ENCODE measurements around the gene ZSCAN4. TPM values are rescaled to one million over a fixed set of nuclear protein-coding genes. Genes with fewer than 3 reads are reported as not detected.

Gene ZSCAN4
- total RNA-seq, 4 donors from 2014 or later, result 0.39 to 0.71 TPM; not detected in 2

GRCh38 chr19:57686727-57687126 lies 18.0 kb downstream of the ZSCAN4 start:
- 96 to 98% methylated on average over 3 of the region's 3 CpGs for WGBS, 2 donors
- intact Hi-C loops (cut with DNase I; ENCODE audit: low total_unique reads), result no loop called here
- no peak overlapping the region for H3K4me3 ChIP-seq (ENCODE audit: low read depth, poor library complexity, severe bottlenecking)
- no peak for DNase-seq (ENCODE audit: low spot score in 2 of 2)
- TF ChIP-seq CTCF (IDR thresholded peaks at IDR 0.05), result no peak
- TF ChIP-seq POLR2A (IDR thresholded peaks at IDR 0.05), result no peak

GRCh38 chr19:57687363-57688010 lies 18.8 kb downstream of the ZSCAN4 start:
- H3K4me3 ChIP-seq (ENCODE audit: low read depth, poor library complexity, severe bottlenecking), result no peak overlapping the region
- DNase-seq (ENCODE audit: low spot score in 2 of 2), result no peak
- intact Hi-C loops (cut with DNase I; ENCODE audit: low total_unique reads), result no loop called here
- TF ChIP-seq CTCF (IDR thresholded peaks at IDR 0.05) (no peak), POLR2A (IDR thresholded peaks at IDR 0.05) (no peak)
- WGBS, 2 donors, result 90 to 95% methylated on average over 12 of the region's 12 CpGs

- 98% methylated on average over 6 of the region's 6 CpGs for WGBS, 2 donors
- intact Hi-C loops (cut with DNase I; ENCODE audit: low total_unique reads), result no loop called here
Observed at GRCh38 chr19:57688011-57688763, 19.5 kb downstream of the ZSCAN4 start.

GRCh38 chr19:57689750-57690149 lies 21.0 kb downstream of the ZSCAN4 start:
- no peak for DNase-seq (ENCODE audit: low spot score in 2 of 2)
- intact Hi-C loops (cut with DNase I; ENCODE audit: low total_unique reads), result no loop called here
- TF ChIP-seq POLR2A (IDR thresholded peaks at IDR 0.05) (no peak), CTCF (IDR thresholded peaks at IDR 0.05) (no peak)
- 86 to 94% methylated on average over 3 of the region's 3 CpGs for WGBS, 2 donors
- H3K4me3 ChIP-seq (ENCODE audit: low read depth, poor library complexity, severe bottlenecking), result no peak overlapping the region

More at GRCh38 chr19:57688011-57688763, 19.5 kb downstream of the ZSCAN4 start:
- TF ChIP-seq CTCF (IDR thresholded peaks at IDR 0.05) (no peak), POLR2A (IDR thresholded peaks at IDR 0.05) (no peak)
- H3K4me3 ChIP-seq (ENCODE audit: low read depth, poor library complexity, severe bottlenecking), result no peak overlapping the region
- no peak for DNase-seq (ENCODE audit: low spot score in 2 of 2)

- DNase-seq (ENCODE audit: low spot score in 2 of 2), result no peak
Observed at GRCh38 chr19:57701625-57702024, 32.9 kb downstream of the ZSCAN4 start.

More at GRCh38 chr19:57701625-57702024, 32.9 kb downstream of the ZSCAN4 start:
- H3K4me3 ChIP-seq (ENCODE audit: low read depth, poor library complexity, severe bottlenecking), result no peak overlapping the region
- intact Hi-C loops (cut with DNase I; ENCODE audit: low total_unique reads), result no loop called here
- TF ChIP-seq POLR2A (IDR thresholded peaks at IDR 0.05), result no peak
- TF ChIP-seq CTCF (IDR thresholded peaks at IDR 0.05), result no peak
- 94 to 96% methylated on average over 6 of the region's 6 CpGs for WGBS, 2 donors
